SK-N-SH treated with all-trans-retinoic acid at 6 μM for 48 hours (cell line): Measurements from ENCODE around the gene MRPS27.
A peak's percentile ranks its signal among the peaks of the same experiment; 100 is the strongest.

Experiments
- ATAC-seq: fragments of 200-7000 bp; cut with Tn5 transposase; 3 replicates; pipeline ENCODE4 v1.9.1; 2020; ENCODE audit warnings: mild to moderate bottlenecking, moderate library complexity
- ARNTL ChIP-seq: fragments of 450-650 bp; formaldehyde crosslinking; IDR thresholded peaks from 2 replicates; pipeline ENCODE4 v1.5.0; 2020; ENCODE audit warnings: low read depth, mild to moderate bottlenecking, moderate library complexity, borderline replicate concordance
- BACH2 ChIP-seq: fragments of 250-450 bp; sonication (Bioruptor Pico); IDR thresholded peaks from 2 replicates; pipeline ENCODE4 v1.9.0; 2021; ENCODE audit warnings: mild to moderate bottlenecking, borderline replicate concordance
- CREB5 ChIP-seq: fragments of 250-450 bp; sonication (Bioruptor Pico); IDR thresholded peaks from 2 replicates; pipeline ENCODE4 v1.5.1; 2020; ENCODE audit warnings: low read depth, mild to moderate bottlenecking, moderate library complexity
- CSDC2 ChIP-seq: fragments of 250-450 bp; sonication (Bioruptor Pico); IDR thresholded peaks from 2 replicates; pipeline ENCODE4 v1.5.0; 2020; ENCODE audit warnings: mild to moderate bottlenecking, moderate library complexity
- CSRNP3 ChIP-seq: fragments of 250-450 bp; sonication (Bioruptor Pico); IDR thresholded peaks from 2 replicates; pipeline ENCODE4 v1.5.1; 2021; ENCODE audit warnings: mild to moderate bottlenecking, moderate library complexity
- ESRRG ChIP-seq: fragments of 250-450 bp; sonication (Bioruptor Pico); IDR thresholded peaks from 2 replicates; pipeline ENCODE4 v1.6.1; 2021; ENCODE audit warnings: mild to moderate bottlenecking
- ISL1 ChIP-seq: fragments of 250-450 bp; sonication (Bioruptor Pico); IDR thresholded peaks from 2 replicates; pipeline ENCODE4 v2.1.2; 2022; ENCODE audit warnings: mild to moderate bottlenecking, moderate library complexity
- OSR1 ChIP-seq: fragments of 250-450 bp; sonication (Bioruptor Pico); IDR thresholded peaks from 2 replicates; pipeline ENCODE4 v1.8.0; 2022; ENCODE audit warnings: moderate library complexity, mild to moderate bottlenecking, inconsistent platforms
- POU6F1 ChIP-seq: fragments of 250-450 bp; sonication (Bioruptor Pico); IDR thresholded peaks from 2 replicates; pipeline ENCODE4 v1.8.0; 2021; ENCODE audit warnings: low read depth, mild to moderate bottlenecking, moderate library complexity, borderline replicate concordance
- PPARA ChIP-seq: fragments of 250-450 bp; sonication (Bioruptor Pico); IDR thresholded peaks from 2 replicates; pipeline ENCODE4 v1.5.0; 2020; ENCODE audit warnings: mild to moderate bottlenecking, borderline replicate concordance
- RARB ChIP-seq: fragments of 250-450 bp; sonication (Bioruptor Pico); IDR thresholded peaks from 2 replicates; pipeline ENCODE4 v1.8.0; 2021; ENCODE audit warnings: mild to moderate bottlenecking, moderate library complexity
- SNAI2 ChIP-seq: fragments of 250-450 bp; sonication (Bioruptor Pico); IDR thresholded peaks from 2 replicates; pipeline ENCODE4 v1.5.0; 2020; ENCODE audit warnings: mild to moderate bottlenecking, moderate library complexity
- TCF4 ChIP-seq: fragments of 250-450 bp; sonication (Bioruptor Pico); IDR thresholded peaks from 2 replicates; pipeline ENCODE4 v1.8.0; 2021; ENCODE audit warnings: mild to moderate bottlenecking, moderate library complexity, borderline replicate concordance
- TOX ChIP-seq: fragments of 250-450 bp; sonication (Bioruptor Pico); IDR thresholded peaks from 2 replicates; pipeline ENCODE4 v1.8.0; 2021; ENCODE audit warnings: mild to moderate bottlenecking, moderate library complexity, borderline replicate concordance
- ZC3H10 ChIP-seq: fragments of 250-450 bp; sonication (Bioruptor Pico); IDR thresholded peaks from 2 replicates; pipeline ENCODE4 v1.5.1; 2021; ENCODE audit warnings: mild to moderate bottlenecking, moderate library complexity
- ZFP3 ChIP-seq: fragments of 250-450 bp; sonication (Bioruptor Pico); IDR thresholded peaks from 2 replicates; pipeline ENCODE4 v1.5.0; 2020; ENCODE audit warnings: mild to moderate bottlenecking, moderate library complexity
- ZFP30 ChIP-seq: fragments of 450-650 bp; formaldehyde crosslinking; IDR thresholded peaks from 2 replicates; pipeline ENCODE4 v1.5.0; 2022; ENCODE audit warnings: mild to moderate bottlenecking, moderate library complexity
- ZNF70 ChIP-seq: fragments of 450-650 bp; formaldehyde crosslinking; IDR thresholded peaks from 2 replicates; pipeline ENCODE4 v1.5.0; 2020; ENCODE audit warnings: mild to moderate bottlenecking, moderate library complexity
- ZNF8 ChIP-seq: fragments of 450-650 bp; formaldehyde crosslinking; IDR thresholded peaks from 2 replicates; pipeline ENCODE4 v1.5.0; 2020; ENCODE audit warnings: mild to moderate bottlenecking, moderate library complexity
- TF ChIP-seq, protein P1 (sequence below): fragments of 250-450 bp; sonication (Bioruptor Pico); IDR thresholded peaks from 2 replicates; pipeline ENCODE4 v1.8.0; 2020; ENCODE audit warnings: mild to moderate bottlenecking, moderate library complexity, borderline replicate concordance
- TF ChIP-seq, protein P2 (sequence below): fragments of 250-450 bp; sonication (Bioruptor Pico); IDR thresholded peaks from 2 replicates; pipeline ENCODE4 v1.5.0; 2020; ENCODE audit warnings: mild to moderate bottlenecking, moderate library complexity

Gene MRPS27

GRCh38 chr5:72221541-72221940 lies 98.5 kb downstream of the MRPS27 start:
- no peak for TF ChIP-seq ZFP30 (CRISPR knock-in tag)
- no peak for TF ChIP-seq TCF4
- no peak for TF ChIP-seq PPARA (CRISPR knock-in tag)
- TF ChIP-seq SNAI2 (CRISPR knock-in tag): no peak
- no peak for ATAC-seq

DNA sequence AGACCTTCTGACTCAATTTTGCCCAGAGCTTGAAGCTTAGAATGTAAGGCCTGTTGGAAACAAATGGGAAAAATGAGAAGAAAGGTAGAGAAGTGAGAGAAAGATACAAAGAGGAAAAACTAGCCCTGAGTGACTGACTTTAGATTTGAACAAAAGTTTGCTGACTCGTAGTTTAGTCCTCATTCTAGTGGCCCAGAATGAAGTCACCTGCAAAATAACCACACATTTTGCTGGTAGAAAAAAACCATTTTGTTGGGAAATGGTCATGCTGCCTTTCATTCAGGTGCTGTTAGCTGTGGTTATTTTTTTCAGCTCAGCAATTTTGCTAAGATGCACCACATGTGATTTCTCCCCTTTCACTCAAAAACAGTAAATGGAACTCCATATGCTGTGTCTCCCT lies 98.9 kb downstream of the MRPS27 start:
- TF ChIP-seq BACH2 (CRISPR knock-in tag): no peak
- TF ChIP-seq ZNF70: no peak
- TF ChIP-seq TCF4: no peak
- TF ChIP-seq ARNTL (CRISPR knock-in tag): no peak
- ATAC-seq: no peak

DNA sequence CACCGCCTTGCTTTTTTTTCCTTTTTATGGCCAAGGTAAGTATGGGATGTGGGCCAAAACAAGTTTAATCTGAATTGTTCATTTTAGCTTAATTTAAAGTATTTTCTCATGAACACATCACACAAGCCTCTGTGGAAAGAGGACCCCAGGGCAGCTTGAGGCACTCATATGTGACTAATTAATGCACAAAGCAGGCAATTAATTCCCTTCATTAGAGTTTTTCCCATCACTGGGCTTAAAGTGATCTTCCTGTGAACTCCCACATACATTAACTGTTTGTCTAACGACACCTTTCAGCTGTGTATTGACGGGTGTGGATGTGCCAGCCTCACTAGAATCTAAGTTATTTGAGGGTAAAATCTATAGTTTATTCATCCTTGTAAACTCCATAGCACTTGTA lies 103.3 kb downstream of the MRPS27 start:
- ATAC-seq: no peak
- no peak for TF ChIP-seq TOX (CRISPR knock-in tag)
- no peak for TF ChIP-seq CSDC2
- no peak for TF ChIP-seq ZFP3 (CRISPR knock-in tag)
- TF ChIP-seq ARNTL (CRISPR knock-in tag): no peak
- no peak for TF ChIP-seq CREB5 (CRISPR knock-in tag)
- TF ChIP-seq ZC3H10: no peak
- no peak for TF ChIP-seq TCF4
- TF ChIP-seq, all 23 proteins: peak for 0

DNA sequence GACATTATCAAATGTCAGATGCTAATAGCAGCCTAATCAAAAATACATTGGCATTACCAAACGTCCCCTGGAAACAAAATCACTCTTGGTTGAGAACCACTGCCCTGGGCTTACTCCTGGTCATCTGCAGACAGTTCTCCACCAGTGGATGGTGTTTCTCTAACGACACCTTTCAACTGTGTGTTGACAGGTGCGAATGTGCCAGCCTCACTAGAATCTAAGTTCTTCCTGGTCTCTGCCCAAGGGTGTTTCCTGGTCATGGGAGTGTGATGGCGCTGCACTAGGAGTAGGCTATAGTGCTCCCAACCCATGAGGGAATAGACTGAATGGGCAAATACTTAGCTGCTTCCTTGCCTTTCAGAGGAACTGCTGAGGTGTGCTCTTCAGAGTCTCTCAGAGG lies 105.9 kb downstream of the MRPS27 start:
- no peak for TF ChIP-seq CSDC2
- no peak for TF ChIP-seq ESRRG (CRISPR knock-in tag)
- TF ChIP-seq, all 23 proteins: peak for 0
- ATAC-seq: peak; percentile 5

DNA sequence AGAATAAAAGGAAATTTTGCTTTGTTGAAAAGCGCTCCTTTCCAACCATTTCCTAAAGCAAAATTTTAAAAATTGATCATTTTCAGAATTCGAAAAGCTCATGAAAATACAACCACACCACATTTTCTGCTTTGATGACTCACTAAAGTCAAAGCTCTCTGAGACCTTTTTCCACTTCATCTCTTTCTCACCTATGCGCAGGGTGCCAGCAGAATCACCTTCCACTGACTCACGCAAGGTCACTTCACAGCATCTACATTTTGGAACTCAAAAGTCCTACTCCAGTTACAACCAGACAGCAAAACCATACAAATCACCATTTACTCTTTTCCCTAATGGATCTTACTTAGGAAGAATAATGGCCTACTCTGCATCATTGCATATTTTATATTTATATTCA lies 106.6 kb downstream of the MRPS27 start:
- no peak for ATAC-seq
- TF ChIP-seq PPARA (CRISPR knock-in tag) (no peak), CSDC2 (no peak), BACH2 (CRISPR knock-in tag) (no peak), ZC3H10 (no peak), POU6F1 (CRISPR knock-in tag) (no peak), RARB (no peak), CSRNP3 (CRISPR knock-in tag) (no peak), SNAI2 (CRISPR knock-in tag) (no peak), ZNF70 (no peak), TOX (CRISPR knock-in tag) (no peak), CREB5 (CRISPR knock-in tag) (no peak), ZNF8 (CRISPR knock-in tag) (no peak), TCF4 (no peak), ZFP30 (CRISPR knock-in tag) (no peak), ISL1 (CRISPR knock-in tag) (no peak), ZFP3 (CRISPR knock-in tag) (no peak), OSR1 (CRISPR knock-in tag) (no peak), ARNTL (CRISPR knock-in tag) (no peak)
- TF ChIP-seq, protein P1, sequence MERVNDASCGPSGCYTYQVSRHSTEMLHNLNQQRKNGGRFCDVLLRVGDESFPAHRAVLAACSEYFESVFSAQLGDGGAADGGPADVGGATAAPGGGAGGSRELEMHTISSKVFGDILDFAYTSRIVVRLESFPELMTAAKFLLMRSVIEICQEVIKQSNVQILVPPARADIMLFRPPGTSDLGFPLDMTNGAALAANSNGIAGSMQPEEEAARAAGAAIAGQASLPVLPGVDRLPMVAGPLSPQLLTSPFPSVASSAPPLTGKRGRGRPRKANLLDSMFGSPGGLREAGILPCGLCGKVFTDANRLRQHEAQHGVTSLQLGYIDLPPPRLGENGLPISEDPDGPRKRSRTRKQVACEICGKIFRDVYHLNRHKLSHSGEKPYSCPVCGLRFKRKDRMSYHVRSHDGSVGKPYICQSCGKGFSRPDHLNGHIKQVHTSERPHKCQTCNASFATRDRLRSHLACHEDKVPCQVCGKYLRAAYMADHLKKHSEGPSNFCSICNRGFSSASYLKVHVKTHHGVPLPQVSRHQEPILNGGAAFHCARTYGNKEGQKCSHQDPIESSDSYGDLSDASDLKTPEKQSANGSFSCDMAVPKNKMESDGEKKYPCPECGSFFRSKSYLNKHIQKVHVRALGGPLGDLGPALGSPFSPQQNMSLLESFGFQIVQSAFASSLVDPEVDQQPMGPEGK (CRISPR knock-in tag): no peak
- TF ChIP-seq, protein P2, sequence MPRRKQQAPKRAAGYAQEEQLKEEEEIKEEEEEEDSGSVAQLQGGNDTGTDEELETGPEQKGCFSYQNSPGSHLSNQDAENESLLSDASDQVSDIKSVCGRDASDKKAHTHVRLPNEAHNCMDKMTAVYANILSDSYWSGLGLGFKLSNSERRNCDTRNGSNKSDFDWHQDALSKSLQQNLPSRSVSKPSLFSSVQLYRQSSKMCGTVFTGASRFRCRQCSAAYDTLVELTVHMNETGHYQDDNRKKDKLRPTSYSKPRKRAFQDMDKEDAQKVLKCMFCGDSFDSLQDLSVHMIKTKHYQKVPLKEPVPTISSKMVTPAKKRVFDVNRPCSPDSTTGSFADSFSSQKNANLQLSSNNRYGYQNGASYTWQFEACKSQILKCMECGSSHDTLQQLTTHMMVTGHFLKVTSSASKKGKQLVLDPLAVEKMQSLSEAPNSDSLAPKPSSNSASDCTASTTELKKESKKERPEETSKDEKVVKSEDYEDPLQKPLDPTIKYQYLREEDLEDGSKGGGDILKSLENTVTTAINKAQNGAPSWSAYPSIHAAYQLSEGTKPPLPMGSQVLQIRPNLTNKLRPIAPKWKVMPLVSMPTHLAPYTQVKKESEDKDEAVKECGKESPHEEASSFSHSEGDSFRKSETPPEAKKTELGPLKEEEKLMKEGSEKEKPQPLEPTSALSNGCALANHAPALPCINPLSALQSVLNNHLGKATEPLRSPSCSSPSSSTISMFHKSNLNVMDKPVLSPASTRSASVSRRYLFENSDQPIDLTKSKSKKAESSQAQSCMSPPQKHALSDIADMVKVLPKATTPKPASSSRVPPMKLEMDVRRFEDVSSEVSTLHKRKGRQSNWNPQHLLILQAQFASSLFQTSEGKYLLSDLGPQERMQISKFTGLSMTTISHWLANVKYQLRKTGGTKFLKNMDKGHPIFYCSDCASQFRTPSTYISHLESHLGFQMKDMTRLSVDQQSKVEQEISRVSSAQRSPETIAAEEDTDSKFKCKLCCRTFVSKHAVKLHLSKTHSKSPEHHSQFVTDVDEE: no peak
